HL-60 (cell line): ENCODE data around the gene TM9SF1.
"Not testable (repeated sequence)": the region's sequence is repeated elsewhere in the genome, so short reads cannot be mapped to it uniquely, and the experiment has no call there.

Experiments
- DNase-seq, 2 experiments: peaks; one replicate each; pipeline ENCODE4 v3.0.0-alpha.2; 2010 to 2020; ENCODE audit warnings: low read depth in 1 of 2, low spot score in 1 of 2
- H3K27ac ChIP-seq: fragments of 250-450 bp; sonication (Bioruptor Pico); replicated peaks from 2 replicates; pipeline ENCODE4 v1.5.1; 2020; ENCODE audit warnings: mild to moderate bottlenecking, moderate library complexity
- H3K27me3 ChIP-seq: fragments of 250-450 bp; sonication (Bioruptor Pico); 2 replicates; pipeline ENCODE4 v1.5.1; 2021; ENCODE audit warnings: mild to moderate bottlenecking, moderate library complexity; ENCODE audit not compliant: insufficient read depth, poor library complexity, severe bottlenecking
- H3K4me3 ChIP-seq: replicated peaks from 2 replicates; pipeline ENCODE4 v1.5.1; 2011; ENCODE audit warnings: mild to moderate bottlenecking, control low read depth, low read length; ENCODE audit not compliant: insufficient read depth
- GABPA ChIP-seq: IDR thresholded peaks from 2 replicates; pipeline ENCODE4 v1.6.1; 2012; ENCODE audit warnings: low read depth
- POLR2AphosphoS5 ChIP-seq: IDR thresholded peaks from 2 replicates; pipeline ENCODE4 v1.6.1; 2012; ENCODE audit warnings: low read depth
- SPI1 ChIP-seq: IDR thresholded peaks from 2 replicates; pipeline ENCODE4 v1.6.1; 2012; ENCODE audit warnings: low read depth, mild to moderate bottlenecking, borderline replicate concordance
- TF ChIP-seq, protein P1 (sequence below): IDR thresholded peaks from 2 replicates; pipeline ENCODE4 v1.6.1; 2012; ENCODE audit warnings: low read depth; ENCODE audit not compliant: insufficient replicate concordance
- TF ChIP-seq, protein P2 (sequence below): IDR thresholded peaks from one replicate; pipeline ENCODE4 v1.5.1; 2011; ENCODE audit warnings: low read length, control low read depth, inconsistent platforms; ENCODE audit not compliant: insufficient read depth

The TM9SF1 gene

DNA sequence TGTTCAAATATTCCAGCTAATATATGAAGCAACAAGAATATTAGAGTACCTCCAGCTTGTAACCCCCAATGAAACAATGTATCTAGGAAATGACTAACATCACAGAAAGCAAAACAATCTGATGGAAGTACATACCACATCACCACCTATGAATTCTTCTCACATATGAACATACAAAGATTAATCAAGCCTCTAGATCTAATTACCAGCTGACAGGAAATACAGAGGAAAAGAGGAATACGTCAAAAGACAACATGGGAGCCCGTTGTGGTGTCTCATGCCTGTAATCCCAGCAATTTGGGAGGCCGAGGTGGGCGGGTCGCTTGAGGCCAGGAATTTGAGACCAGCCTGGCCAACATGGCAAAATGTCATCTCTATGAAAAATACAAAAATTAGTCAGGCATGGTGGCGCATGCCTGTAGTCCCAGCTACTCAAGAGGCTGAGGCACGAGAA lies 29.4 kb upstream of the TM9SF1 start:
- no peak for DNase-seq
- H3K27ac ChIP-seq, result no peak overlapping the region
- H3K27me3 ChIP-seq, result no peaks in the 10 kb centered on the region
- TF ChIP-seq POLR2AphosphoS5 (no peak), GABPA (no peak), SPI1 (no peak)
- TF ChIP-seq, protein P1, sequence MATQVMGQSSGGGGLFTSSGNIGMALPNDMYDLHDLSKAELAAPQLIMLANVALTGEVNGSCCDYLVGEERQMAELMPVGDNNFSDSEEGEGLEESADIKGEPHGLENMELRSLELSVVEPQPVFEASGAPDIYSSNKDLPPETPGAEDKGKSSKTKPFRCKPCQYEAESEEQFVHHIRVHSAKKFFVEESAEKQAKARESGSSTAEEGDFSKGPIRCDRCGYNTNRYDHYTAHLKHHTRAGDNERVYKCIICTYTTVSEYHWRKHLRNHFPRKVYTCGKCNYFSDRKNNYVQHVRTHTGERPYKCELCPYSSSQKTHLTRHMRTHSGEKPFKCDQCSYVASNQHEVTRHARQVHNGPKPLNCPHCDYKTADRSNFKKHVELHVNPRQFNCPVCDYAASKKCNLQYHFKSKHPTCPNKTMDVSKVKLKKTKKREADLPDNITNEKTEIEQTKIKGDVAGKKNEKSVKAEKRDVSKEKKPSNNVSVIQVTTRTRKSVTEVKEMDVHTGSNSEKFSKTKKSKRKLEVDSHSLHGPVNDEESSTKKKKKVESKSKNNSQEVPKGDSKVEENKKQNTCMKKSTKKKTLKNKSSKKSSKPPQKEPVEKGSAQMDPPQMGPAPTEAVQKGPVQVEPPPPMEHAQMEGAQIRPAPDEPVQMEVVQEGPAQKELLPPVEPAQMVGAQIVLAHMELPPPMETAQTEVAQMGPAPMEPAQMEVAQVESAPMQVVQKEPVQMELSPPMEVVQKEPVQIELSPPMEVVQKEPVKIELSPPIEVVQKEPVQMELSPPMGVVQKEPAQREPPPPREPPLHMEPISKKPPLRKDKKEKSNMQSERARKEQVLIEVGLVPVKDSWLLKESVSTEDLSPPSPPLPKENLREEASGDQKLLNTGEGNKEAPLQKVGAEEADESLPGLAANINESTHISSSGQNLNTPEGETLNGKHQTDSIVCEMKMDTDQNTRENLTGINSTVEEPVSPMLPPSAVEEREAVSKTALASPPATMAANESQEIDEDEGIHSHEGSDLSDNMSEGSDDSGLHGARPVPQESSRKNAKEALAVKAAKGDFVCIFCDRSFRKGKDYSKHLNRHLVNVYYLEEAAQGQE, result no peak
- TF ChIP-seq, protein P2, sequence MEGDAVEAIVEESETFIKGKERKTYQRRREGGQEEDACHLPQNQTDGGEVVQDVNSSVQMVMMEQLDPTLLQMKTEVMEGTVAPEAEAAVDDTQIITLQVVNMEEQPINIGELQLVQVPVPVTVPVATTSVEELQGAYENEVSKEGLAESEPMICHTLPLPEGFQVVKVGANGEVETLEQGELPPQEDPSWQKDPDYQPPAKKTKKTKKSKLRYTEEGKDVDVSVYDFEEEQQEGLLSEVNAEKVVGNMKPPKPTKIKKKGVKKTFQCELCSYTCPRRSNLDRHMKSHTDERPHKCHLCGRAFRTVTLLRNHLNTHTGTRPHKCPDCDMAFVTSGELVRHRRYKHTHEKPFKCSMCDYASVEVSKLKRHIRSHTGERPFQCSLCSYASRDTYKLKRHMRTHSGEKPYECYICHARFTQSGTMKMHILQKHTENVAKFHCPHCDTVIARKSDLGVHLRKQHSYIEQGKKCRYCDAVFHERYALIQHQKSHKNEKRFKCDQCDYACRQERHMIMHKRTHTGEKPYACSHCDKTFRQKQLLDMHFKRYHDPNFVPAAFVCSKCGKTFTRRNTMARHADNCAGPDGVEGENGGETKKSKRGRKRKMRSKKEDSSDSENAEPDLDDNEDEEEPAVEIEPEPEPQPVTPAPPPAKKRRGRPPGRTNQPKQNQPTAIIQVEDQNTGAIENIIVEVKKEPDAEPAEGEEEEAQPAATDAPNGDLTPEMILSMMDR, result no peak
- H3K4me3 ChIP-seq, result no peak overlapping the region

DNA sequence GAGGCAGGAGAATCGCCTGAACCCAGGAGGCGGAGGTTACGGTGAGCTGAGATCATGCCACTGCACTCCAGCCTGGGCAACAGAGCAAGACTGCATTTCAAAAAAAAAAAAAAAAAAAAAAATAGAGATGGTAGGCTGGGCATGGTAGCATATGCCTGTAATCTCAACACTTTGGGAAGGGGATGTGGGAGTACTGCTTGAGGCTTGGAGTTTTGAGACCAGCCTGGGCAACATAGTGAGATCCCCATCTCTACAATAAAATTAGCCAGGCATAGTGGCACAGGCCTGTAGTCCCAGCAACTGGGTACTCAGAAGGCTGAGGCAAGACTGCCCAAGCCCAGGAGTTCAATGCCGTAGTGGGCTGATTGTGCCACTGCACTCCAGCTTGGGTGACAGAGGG lies 27.7 kb upstream of the TM9SF1 start:
- not testable (repeated sequence) for H3K27ac ChIP-seq, DNase-seq, H3K27me3 ChIP-seq, H3K4me3 ChIP-seq

DNA sequence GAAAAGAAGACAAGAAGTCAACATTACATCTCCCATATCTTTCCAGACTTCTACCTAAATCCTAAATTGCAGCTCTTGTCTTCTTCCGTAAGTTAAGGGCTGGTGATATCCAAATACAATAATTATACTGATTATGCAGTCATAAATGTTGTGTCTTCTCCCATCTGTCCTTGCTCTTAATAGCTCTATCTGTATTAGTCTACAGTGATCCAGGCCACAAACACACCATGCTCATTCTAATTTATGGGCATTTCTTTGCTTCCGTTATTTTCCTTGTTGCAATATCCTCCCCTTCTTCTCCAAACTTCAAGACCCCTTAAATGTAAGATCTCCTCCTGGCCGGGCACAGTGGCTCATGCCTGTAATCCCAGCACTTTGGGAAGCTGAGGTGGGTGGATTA lies 24.3 kb upstream of the TM9SF1 start:
- no peak for TF ChIP-seq POLR2AphosphoS5
- TF ChIP-seq, protein P1, result no peak
- TF ChIP-seq GABPA, result no peak
- H3K4me3 ChIP-seq, result no peak overlapping the region
- H3K27me3 ChIP-seq, result no peaks in the 10 kb centered on the region
- DNase-seq, result no peak
- H3K27ac ChIP-seq, result no peak overlapping the region

DNA sequence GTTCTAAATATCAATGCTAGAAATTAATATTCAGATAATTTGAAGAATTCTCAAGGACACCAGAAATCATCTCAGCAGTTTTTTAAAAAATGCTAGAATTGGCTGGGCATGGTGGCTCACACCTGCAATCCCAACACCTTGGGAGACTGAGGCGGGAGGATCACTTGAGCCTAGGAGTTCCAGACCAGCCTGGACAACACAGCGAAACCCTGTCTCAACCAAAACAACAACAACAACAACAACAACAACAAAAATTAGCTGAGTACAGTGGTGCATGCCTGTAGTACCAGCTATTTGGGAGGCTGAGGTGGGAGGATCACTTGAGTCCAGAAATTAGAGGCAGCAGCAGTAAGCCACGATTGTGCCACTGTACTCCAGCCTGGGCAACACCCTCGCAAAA lies 23.8 kb upstream of the TM9SF1 start:
- no peaks in the 10 kb centered on the region for H3K27me3 ChIP-seq
- H3K27ac ChIP-seq, result no peak overlapping the region
- DNase-seq, result no peak
- H3K4me3 ChIP-seq, result no peak overlapping the region
- TF ChIP-seq SPI1 (no peak), GABPA (no peak)
- TF ChIP-seq, protein P1, result no peak

DNA sequence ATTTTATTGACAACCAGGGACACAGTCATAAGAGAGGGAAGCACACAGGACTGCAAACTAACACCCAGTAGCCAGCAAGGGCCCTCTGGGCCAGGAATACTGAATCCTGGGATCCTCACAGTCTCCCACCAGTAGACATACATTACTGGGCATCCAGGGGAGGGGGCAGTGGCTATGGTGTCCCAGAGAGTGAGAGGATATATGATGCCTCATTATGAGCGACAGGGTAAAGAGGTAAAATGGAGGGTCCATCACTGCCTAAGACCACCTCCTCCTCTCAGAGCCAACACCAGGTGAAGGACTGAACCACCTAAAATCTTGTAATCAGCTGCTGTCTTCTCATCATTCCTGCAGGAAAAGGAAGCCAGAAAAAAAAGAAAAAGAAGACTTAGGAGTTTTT lies 21.6 kb upstream of the TM9SF1 start:
- H3K27ac ChIP-seq, DNase-seq, H3K27me3 ChIP-seq, H3K4me3 ChIP-seq: not testable (repeated sequence)
